HUES64 (cell line): ENCODE results near the gene TRIM21.
"Not testable (repeated sequence)": the region's sequence is repeated elsewhere in the genome, so short reads cannot be mapped to it uniquely, and the experiment has no call there.

ENCODE experiments used
- H3K27ac ChIP-seq: 2 replicates; pipeline ENCODE4 v1.7.0; 2013; ENCODE audit warnings: low read depth, low read length, inconsistent platforms
- H3K27me3 ChIP-seq: 2 replicates; pipeline ENCODE4 v1.6.1; 2013; ENCODE audit warnings: mild to moderate bottlenecking, low read length; ENCODE audit not compliant: insufficient read depth
- H3K36me3 ChIP-seq: 2 replicates; pipeline ENCODE4 v1.6.1; 2013; ENCODE audit warnings: mild to moderate bottlenecking, low read length; ENCODE audit not compliant: insufficient read depth
- H3K4me1 ChIP-seq: 2 replicates; pipeline ENCODE4 v1.6.1; 2013; ENCODE audit warnings: mild to moderate bottlenecking, low read length, moderate library complexity; ENCODE audit not compliant: insufficient read depth
- H3K4me3 ChIP-seq: 2 replicates; pipeline ENCODE4 v1.5.1; 2013; ENCODE audit warnings: mild to moderate bottlenecking, low read length, moderate library complexity
- H3K9ac ChIP-seq: 2 replicates; pipeline ENCODE4 v1.6.1; 2013; ENCODE audit warnings: mild to moderate bottlenecking, low read depth, low read length
- H3K9me3 ChIP-seq: 2 replicates; pipeline ENCODE4 v1.6.1; 2013; ENCODE audit warnings: low read depth, low read length; ENCODE audit not compliant: insufficient read depth
- WGBS: fragments of 150-250, 120-280 bp; methylation state at CpG from one replicate; pipeline ENCODE4 v1.1.7; 2013; ENCODE audit warnings: missing lambda C conversion rate; 5-methylcytosine and 5-hydroxymethylcytosine counted together

Gene TRIM21

DNA sequence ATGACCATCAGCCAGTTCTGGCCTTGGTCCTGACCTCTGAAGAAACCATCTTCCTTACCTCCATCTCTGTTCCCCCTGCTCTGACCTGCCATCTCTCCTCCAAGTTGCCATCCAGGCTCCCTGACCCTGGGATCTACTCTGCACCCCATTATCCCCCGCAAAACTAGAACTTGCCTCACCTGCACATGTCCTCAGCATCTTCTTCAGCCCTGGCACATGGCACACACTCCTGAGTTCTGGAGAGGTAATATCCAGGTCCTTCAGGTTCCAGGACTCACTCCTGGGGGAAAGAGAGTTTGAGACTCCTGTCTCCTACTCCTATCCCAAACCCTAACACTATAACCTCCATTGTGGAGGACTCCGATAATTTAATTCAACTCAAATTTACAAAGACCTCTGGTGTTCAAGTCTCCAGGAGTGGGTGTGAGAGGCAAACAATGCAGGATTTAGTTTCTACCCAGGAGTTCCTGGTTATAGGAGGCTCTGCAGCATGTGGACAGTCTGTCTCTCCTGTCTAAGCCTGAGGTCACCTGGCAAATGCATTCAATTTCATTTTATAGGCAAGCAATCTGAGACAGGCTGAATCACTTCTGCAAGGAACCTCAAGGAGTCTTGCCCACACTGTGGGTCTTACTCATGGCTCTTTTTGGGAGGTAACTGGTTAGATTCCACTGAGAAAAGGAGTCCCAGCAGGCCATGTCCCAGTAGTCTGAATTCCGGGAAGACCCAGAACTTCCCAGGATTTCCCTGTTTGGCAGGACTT, 7.3 kb downstream of the TRIM21 start:
- H3K9ac ChIP-seq, result no peak overlapping the region
- H3K36me3 ChIP-seq, result peaks cover 46% of the 10 kb centered on the region
- no peaks in the 10 kb centered on the region for H3K27me3 ChIP-seq
- H3K4me3 ChIP-seq, result no peak overlapping the region
- WGBS, result 95% methylated on average over 3 of the region's 3 CpGs
- no peaks in the 10 kb centered on the region for H3K4me1 ChIP-seq
- H3K9me3 ChIP-seq, result no peaks in the 10 kb centered on the region
- no peak overlapping the region for H3K27ac ChIP-seq

DNA sequence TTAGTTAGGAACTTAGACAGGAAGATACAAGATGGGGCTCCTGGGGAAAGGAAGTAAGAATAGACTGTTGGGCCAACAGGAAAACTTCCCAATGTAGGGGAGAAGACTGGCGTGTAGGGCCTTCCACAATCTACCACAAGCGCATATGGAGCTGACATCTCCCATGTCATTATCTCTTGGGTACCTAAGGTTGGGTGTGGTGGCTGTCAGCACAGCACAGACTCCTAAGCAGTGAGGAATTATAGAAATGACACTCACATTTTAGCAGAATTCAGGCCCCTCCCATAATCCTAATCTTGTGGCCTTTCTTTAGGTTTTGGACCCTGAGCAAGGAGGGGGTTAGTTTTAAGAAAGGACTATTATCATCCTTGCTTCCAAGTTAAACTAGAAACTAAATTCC, 11.6 kb downstream of the TRIM21 start:
- H3K4me3 ChIP-seq, result no peak overlapping the region
- H3K9me3 ChIP-seq, result no peaks in the 10 kb centered on the region
- no peak overlapping the region for H3K9ac ChIP-seq
- no peaks in the 10 kb centered on the region for H3K27me3 ChIP-seq
- H3K36me3 ChIP-seq, result peaks cover 19% of the 10 kb centered on the region
- H3K27ac ChIP-seq, result no peak overlapping the region
- H3K4me1 ChIP-seq, result no peaks in the 10 kb centered on the region
- WGBS, result 93% methylated on average over 2 of the region's 2 CpGs

DNA sequence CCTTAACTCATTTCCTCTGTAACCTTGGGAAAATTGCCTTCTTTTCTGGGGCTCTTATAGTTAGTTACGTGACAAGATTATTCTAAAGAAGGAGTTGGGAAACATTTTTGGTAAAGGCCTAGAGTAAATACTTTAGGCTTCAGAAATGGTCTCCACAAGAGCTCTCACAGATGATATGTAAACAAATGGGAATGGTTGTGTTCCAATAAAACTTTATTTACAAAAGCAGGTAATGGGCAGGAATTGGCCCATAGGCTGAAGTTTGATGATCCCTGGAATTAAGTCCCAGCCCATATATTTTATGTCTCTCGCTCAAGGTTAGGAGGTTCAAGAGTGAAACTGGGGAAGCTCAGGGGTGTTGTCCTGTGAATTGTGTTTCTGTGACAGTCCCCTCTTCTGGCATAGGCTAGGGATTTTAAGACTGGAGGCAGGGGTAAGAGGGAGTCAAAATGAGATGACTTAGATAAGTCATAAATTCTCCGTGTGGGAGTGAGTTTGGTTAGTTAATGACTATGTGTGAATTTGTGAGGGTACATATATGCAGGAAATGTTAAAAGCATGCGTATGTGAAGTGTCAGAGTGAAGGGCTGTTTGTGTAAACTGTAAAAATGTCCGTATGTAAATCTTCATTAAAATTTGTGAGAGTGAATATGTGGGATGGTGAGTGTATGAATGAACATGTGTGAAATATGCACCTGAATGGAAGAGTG, 17.9 kb downstream of the TRIM21 start:
- Histone ChIP-seq H3K27ac (no peak overlapping the region), H3K9ac (no peak overlapping the region), H3K27me3 (no peaks in the 10 kb centered on the region), H3K4me3 (no peak overlapping the region), H3K9me3 (no peaks in the 10 kb centered on the region), H3K36me3 (no peaks in the 10 kb centered on the region), H3K4me1 (no peaks in the 10 kb centered on the region)
- WGBS, result 88% methylated on average over 5 of the region's 5 CpGs

DNA sequence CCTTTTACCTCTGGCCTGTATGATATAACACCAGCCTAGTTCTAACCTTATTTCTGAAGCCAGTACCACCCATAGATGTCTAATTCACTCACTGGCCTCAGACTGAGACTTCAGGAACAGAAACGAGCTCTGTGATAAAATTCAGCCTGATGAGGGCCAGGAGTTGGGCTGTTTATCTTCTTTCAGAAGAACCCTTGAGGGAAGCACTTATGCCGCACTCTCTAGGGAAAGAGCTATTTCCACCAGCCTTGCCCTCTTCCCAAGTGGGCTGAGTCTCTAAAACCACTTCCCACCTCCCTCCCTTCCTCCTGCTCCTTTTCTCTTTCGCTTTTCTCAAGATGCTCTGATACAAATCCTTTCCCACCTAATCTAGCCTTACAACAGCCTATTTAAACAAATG, 23.3 kb downstream of the TRIM21 start:
- Histone ChIP-seq H3K9ac (no peak overlapping the region), H3K27ac (no peak overlapping the region), H3K9me3 (no peaks in the 10 kb centered on the region), H3K4me1 (no peaks in the 10 kb centered on the region), H3K4me3 (no peak overlapping the region), H3K27me3 (no peaks in the 10 kb centered on the region), H3K36me3 (no peaks in the 10 kb centered on the region)
- 91% methylated on average over 3 of the region's 3 CpGs for WGBS

DNA sequence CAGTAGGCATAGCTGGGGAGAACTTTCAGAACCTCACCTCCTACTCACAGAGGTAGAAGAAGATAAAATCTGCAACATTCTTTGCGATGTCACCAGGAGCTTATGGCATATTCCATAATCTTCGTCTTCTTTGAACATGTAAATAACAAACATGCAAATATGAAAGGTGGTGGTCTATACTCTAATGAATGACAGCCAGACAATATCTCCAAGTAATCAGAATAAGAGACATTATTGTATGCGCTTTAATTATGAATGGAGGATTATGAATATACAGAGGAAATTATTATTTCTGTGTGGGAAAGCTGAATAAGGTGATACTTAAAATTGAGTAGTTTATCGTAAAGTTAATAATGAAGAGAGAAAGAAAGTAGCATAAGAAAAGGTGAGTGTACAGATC, 25.2 kb downstream of the TRIM21 start, which contains the start of gene OR52B4:
Gene OR52B4, minus strand, starts transcription at position 101 of the 400 bp plus-strand sequence. Its CDS starts 91 bp downstream, at position 10.
- H3K9me3 ChIP-seq, result no peaks in the 10 kb centered on the region
- no peak within 1 kb of the TSS for H3K4me3 ChIP-seq
- H3K27ac ChIP-seq, result no peak within 1 kb of the TSS
- WGBS, result 88% methylated on average over 4 of the region's 4 CpGs
- H3K27me3 ChIP-seq, result no peaks in the 10 kb centered on the region
- H3K36me3 ChIP-seq, result no peaks in the 10 kb centered on the region
- H3K9ac ChIP-seq, result no peak within 1 kb of the TSS
- no peaks in the 10 kb centered on the region for H3K4me1 ChIP-seq

DNA sequence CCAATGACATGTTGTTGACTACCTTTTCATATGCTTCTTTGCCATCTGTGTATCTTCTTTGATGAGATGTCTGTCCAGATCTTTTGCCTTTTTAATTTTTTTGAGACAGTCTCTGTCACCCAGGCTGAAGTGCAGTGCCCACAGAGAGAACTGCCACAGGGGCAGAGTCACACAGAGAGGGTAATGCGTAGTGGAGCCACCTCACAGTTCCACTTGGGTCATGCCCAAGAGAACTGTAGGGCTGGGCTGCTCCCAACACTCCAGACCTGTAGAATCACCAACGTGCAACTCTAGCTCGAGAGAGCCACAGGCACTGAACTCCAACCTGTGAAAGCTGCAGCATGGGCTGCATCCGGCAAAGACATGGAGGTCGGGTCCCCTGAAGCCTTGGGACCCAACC, 45.4 kb downstream of the TRIM21 start:
- not testable (repeated sequence) for H3K36me3 ChIP-seq, H3K27me3 ChIP-seq, H3K4me1 ChIP-seq, H3K27ac ChIP-seq, H3K4me3 ChIP-seq, H3K9me3 ChIP-seq, H3K9ac ChIP-seq
- WGBS, result 93% methylated on average over 1 of the region's 5 CpGs

DNA sequence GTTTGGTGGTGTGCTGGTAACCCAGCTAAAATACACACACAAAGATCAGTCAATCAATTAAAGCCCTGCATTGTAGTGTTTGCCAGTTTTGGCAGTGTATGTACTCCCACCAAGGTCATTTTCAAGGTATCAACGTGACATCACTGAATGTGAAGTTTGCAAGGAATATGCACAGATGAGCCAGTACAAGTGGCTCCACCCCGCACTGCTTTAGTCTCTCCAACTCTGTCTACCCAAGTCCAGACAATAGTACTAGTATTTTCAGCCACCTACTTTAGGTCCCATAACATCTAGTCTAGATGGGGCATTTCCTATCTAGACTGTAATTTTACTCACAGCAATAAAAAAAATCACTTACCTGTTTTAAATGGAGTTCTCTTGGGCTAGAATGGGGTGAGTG, 48.1 kb downstream of the TRIM21 start:
- H3K36me3 ChIP-seq, H3K27me3 ChIP-seq, H3K9me3 ChIP-seq, H3K9ac ChIP-seq, H3K27ac ChIP-seq, H3K4me3 ChIP-seq, H3K4me1 ChIP-seq: not testable (repeated sequence)
- 96% methylated on average over 1 of the region's 2 CpGs for WGBS
